ENCODE results near the gene AATK. TPM values are rescaled to one million over a fixed set of nuclear protein-coding genes. Genes with fewer than 3 reads are reported as not detected.

Gene AATK
- total RNA-seq, 4 donors from 2014 or later: 247 to 385 (median 322) TPM

DNA sequence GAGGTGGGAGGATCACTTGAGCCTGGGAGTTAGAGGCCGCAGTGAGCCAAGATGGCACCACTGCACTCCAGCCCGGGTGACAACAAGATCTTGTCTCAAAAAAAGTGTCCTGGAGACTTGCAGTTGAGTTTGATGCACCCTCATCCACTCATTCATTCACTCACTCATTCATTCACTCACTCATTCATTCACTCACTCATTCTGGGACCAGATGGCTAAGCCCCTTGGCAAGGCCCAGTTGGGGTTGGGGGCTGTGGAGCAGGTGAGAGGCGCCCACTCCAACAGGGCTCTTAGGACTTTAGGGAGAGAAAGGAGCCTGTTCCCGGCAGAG lies 1.1 kb upstream of the AATK start:
- H3K27ac ChIP-seq: no peak overlapping the region
- H3K27me3 ChIP-seq: peaks cover 0 to 9% of the 10 kb centered on the region in 2 donors
- TF ChIP-seq POLR2A (IDR thresholded peaks at IDR 0.05) (no peak), EP300 (IDR thresholded peaks at IDR 0.05) (no peak)
- H3K4me1 ChIP-seq: peaks cover 0 to 34% (median 3%) of the 10 kb centered on the region in 4 donors
- no peaks in the 10 kb centered on the region for H3K9me3 ChIP-seq
- WGBS, 2 donors: 98% methylated on average over 4 of the region's 4 CpGs
- H3K4me3 ChIP-seq: no peak overlapping the region
- no peaks in the 10 kb centered on the region for H3K36me3 ChIP-seq
- DNase-seq (ENCODE audit: low spot score in 2 of 2): no peak

DNA sequence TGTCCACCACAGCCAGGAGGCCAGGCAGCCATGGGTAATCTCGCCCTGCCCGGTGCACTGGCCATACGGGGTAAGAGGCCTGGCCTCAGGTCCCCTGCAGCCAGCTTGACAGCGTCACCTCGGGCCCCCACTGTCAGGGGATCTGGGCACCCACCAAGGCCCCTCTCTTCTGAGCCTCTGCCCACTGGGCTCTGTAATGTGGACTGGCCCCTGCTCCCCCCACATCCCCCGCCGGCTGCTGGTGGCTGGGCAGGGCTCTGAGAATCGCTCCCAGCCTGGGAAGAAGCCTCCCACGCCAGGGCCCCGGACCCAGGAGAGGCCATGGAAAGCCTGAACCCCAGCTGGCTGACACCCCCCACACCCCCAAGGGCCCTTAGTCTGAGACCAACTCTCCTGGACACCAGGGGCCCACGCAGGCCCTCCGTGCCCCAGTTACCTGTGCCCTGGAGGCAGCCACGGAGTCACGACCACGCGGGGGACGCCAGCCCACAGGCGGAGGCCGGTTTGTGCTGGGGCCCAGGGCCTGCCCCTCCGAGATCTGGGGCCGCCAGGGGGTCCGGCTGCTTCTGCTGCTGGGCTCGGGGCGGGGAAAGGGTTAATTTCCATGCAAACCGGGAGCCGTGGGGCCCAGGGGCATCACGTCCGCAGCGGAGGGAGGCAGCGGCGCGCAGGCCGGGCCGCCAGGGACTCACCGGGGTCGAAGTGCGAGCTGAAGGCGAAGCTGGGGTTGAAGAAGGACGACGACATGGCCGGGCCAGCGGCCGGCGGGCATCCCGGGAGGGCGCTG lies 582 bp downstream of the AATK start, which contains the start of gene PVALEF:
PVALEF (plus strand) TSS at position 262 of the 787 bp plus-strand sequence. CDS start 15,720 bp downstream, outside the sequence.
- no peak for TF ChIP-seq POLR2A (IDR thresholded peaks at IDR 0.05)
- no peak for TF ChIP-seq EP300 (IDR thresholded peaks at IDR 0.05)
- TF ChIP-seq, protein P1, sequence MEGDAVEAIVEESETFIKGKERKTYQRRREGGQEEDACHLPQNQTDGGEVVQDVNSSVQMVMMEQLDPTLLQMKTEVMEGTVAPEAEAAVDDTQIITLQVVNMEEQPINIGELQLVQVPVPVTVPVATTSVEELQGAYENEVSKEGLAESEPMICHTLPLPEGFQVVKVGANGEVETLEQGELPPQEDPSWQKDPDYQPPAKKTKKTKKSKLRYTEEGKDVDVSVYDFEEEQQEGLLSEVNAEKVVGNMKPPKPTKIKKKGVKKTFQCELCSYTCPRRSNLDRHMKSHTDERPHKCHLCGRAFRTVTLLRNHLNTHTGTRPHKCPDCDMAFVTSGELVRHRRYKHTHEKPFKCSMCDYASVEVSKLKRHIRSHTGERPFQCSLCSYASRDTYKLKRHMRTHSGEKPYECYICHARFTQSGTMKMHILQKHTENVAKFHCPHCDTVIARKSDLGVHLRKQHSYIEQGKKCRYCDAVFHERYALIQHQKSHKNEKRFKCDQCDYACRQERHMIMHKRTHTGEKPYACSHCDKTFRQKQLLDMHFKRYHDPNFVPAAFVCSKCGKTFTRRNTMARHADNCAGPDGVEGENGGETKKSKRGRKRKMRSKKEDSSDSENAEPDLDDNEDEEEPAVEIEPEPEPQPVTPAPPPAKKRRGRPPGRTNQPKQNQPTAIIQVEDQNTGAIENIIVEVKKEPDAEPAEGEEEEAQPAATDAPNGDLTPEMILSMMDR (IDR thresholded peaks at IDR 0.05): no peak
- H3K36me3 ChIP-seq: no peaks in the 10 kb centered on the region
- H3K4me1 ChIP-seq: peaks cover 0 to 36% (median 3%) of the 10 kb centered on the region in 4 donors
- no peak for DNase-seq (ENCODE audit: low spot score in 2 of 2)
- H3K27me3 ChIP-seq: peaks cover 0 to 9% of the 10 kb centered on the region in 2 donors
- H3K9me3 ChIP-seq: no peaks in the 10 kb centered on the region
- 17 to 39% methylated on average over 16 to 31 of the region's 46 CpGs for WGBS, 2 donors
- H3K27ac ChIP-seq: peak within 1 kb of the TSS; percentile 43 to 90 (median 78)
- peak within 1 kb of the TSS; percentile 37 to 61 (median 50) for H3K4me3 ChIP-seq

DNA sequence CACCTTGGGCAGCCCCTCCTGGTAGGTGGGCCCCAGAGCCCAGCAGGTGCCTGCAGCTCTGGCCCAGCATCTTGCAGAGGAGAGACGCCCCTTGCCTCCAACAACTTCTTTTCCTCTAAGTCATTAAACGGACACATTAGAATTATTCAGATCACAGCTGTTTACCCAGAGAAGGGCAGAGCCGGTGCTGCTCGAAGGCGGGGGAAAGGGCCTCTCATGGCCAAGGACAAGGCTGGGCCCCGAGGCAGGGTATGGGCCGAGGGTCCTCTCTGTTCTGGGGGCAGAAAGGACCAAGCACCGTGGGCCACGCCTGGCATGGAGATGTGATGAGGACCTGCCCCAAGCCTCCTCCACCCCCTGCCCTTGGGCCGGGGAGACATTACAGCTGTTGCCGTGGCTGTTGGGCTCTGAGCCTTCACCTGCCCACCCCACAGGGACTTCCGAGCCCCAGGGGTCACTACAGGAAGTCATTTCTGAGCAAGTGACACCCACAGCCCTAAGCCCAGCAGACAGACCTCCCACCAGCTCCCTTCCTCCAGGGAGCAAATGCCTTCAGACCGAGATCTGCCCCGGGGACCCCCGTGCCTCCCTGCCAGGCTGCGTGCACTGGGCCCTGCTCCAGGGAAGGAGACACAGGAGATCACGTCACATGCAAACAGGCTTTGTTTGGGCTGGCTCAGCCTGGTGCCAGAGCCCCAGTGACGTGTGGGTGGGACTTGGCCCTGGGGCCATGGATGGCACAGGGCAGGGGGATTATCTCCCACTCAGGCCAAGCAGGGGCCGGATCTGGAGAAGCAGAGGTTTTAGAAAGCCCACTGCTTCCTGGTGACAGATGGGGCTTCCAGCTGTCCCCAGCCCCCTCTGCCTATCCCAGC lies 1.4 kb downstream of the AATK start:
- WGBS, 2 donors: 32 to 35% methylated on average over 16 to 18 of the region's 19 CpGs
- TF ChIP-seq POLR2A (IDR thresholded peaks at IDR 0.05) (no peak), EP300 (IDR thresholded peaks at IDR 0.05) (peak in 1 of 2 donors; percentile 32)
- peak overlapping the region; percentile 43 to 90 (median 78) for H3K27ac ChIP-seq
- H3K9me3 ChIP-seq: no peaks in the 10 kb centered on the region
- no peak for DNase-seq (ENCODE audit: low spot score in 2 of 2)
- no peaks in the 10 kb centered on the region for H3K36me3 ChIP-seq
- peak overlapping the region in 1 of 4 donors; percentile 61 for H3K4me3 ChIP-seq
- H3K4me1 ChIP-seq: peaks cover 0 to 43% (median 3%) of the 10 kb centered on the region in 4 donors
- H3K27me3 ChIP-seq: peaks cover 0 to 9% of the 10 kb centered on the region in 2 donors

DNA sequence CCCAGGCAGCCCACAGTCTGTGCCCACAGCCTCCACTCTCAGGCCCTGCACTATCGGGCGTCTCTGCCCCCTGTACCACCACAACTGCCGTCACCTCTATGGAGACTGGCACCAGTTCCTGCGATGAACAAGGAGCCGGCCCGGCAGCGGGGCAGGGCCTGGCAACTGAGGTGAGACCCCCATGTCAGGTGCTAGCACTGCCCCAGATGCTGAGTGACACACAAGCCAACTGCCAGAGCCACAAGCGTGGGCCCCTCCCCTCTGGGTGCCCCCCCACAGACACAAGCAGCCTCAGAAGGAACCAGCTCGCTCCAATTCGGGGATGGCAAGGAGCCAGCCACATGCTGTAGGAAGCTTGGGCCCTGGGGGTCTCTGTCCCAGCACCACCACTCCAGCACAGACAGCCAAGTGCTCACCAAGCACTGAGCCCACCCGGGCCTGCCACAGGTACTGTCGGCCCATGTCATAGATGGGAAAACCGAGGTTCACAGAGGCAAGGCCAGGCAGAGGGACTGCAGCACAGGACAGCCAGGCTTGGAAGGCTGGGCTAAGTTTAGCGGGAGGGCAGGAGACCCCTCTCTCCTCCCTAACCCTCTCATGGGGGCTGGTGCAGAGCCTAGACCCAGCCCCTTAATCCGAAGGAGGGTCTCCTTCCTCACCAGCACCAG lies 2.2 kb downstream of the AATK start:
- H3K27ac ChIP-seq: peak overlapping the region in 3 of 4 donors; percentile 43 to 90 (median 87)
- TF ChIP-seq POLR2A (IDR thresholded peaks at IDR 0.05): no peak
- TF ChIP-seq, protein P1 (IDR thresholded peaks at IDR 0.05): no peak
- TF ChIP-seq EP300 (IDR thresholded peaks at IDR 0.05): no peak

DNA sequence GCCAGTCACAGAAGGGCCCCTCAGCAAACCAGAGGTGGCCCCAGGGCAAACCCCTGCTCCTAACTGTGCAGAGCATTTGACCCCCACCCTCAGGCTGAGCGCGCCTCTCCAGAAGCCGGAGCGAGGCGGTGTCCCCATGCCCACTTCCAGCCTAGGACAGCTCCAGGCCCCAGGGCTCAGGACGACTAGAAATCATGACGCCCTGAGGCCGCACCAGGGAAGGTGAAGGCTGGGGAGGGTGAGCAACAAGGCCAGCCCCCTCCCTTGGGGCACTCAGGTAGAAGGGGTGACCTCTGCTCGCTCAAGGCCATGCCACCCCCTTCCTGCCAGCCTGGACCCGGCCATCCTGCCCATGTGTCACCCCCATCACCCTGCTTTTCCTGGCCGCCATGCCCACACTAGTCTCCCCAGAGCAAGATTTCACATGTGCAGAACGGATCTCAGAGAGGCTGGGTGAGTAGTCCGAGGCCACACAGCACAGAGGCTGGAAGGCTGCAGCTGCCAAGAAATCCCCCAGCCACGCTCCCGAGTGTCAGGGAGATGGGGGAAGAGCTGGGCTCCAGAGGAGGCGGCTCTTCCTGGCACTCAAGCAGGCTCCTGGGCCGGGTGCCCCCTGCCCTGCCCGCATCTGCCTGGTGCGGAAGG lies 2.8 kb downstream of the AATK start:
- Histone ChIP-seq H3K9me3 (no peaks in the 10 kb centered on the region), H3K36me3 (no peaks in the 10 kb centered on the region), H3K27me3 (peaks cover 0 to 9% of the 10 kb centered on the region in 2 donors), H3K27ac (peak overlapping the region in 1 of 4 donors; percentile 90), H3K4me3 (no peak overlapping the region), H3K4me1 (peaks cover 0 to 43% (median 3%) of the 10 kb centered on the region in 4 donors)
- WGBS, 2 donors: 87 to 89% methylated on average over 3 to 15 of the region's 19 CpGs
- TF ChIP-seq, protein P1 (IDR thresholded peaks at IDR 0.05): no peak
- no peak for TF ChIP-seq EP300 (IDR thresholded peaks at IDR 0.05)
- no peak for TF ChIP-seq POLR2A (IDR thresholded peaks at IDR 0.05)
- DNase-seq (ENCODE audit: low spot score in 2 of 2): no peak

More for the DNA sequence above, 2.2 kb downstream of the AATK start:
- Histone ChIP-seq H3K9me3 (no peaks in the 10 kb centered on the region), H3K36me3 (no peaks in the 10 kb centered on the region), H3K4me3 (no peak overlapping the region), H3K27me3 (peaks cover 0 to 9% of the 10 kb centered on the region in 2 donors), H3K4me1 (peaks cover 0 to 43% (median 3%) of the 10 kb centered on the region in 4 donors)
- DNase-seq (ENCODE audit: low spot score in 2 of 2): no peak
- 80 to 82% methylated on average over 8 to 11 of the region's 15 CpGs for WGBS, 2 donors

Measured in tibial nerve (tissue), 4 donors.